Fibroblast of mammary gland (primary cell): ENCODE measurements around the gene FSD1.
A peak's percentile ranks its signal among the peaks of the same experiment; 100 is the strongest.

Experiments used
- DNase-seq: peaks from one replicate; pipeline ENCODE4 v3.0.0-alpha.2; 2010; ENCODE audit warnings: low read depth
- H3K4me3 ChIP-seq: 2 replicates; pipeline ENCODE4 v1.5.1; 2011; ENCODE audit warnings: low read depth, mild to moderate bottlenecking, low read length, moderate library complexity; ENCODE audit not compliant: control insufficient read depth
- TF ChIP-seq, protein P1 (sequence below): conservative IDR thresholded peaks from 2 replicates; pipeline ENCODE4 v1.5.1; 2011; ENCODE audit warnings: low read depth, low read length, inconsistent platforms; ENCODE audit not compliant: control insufficient read depth, insufficient read depth

Gene FSD1

DNA sequence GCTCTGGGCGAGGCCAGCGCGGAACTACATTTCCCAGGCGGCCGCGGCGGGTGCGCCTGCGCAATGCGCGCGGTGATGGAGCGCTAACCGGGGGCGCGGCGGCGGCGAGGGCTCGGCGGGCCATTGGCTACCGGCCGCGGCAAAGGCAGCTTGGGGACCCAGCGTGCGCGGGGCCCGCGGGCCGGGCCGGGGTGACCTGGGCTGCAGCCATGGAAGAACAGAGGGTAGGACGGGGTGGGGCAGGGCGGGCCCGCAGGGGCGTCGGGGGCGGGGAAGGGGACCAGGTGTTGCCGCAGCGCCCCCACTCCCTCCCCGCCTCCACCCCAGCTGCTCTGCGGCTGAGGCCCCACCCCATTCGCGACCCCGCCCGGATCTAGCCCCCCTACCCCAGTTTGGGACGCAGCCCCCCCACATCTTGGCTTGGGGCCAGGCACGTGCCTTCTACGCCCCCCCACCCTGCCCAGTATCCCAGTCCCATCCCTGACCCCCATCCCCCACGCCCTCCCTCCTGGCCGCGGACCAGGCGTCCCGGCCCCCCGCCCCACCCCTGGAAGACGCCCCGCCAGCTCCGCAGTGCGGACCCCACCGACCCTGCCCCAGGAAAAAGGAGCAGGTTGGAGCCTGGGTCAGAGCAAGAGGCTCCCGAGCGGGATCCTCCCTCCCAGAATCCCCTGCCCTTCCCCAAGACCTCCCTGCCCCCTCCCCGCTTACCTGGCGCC is at the start of gene FSD1:
FSD1 (plus strand) TSS at position 61 of the 719 bp plus-strand sequence; CDS start at position 210, 149 bp downstream.
- TF ChIP-seq, protein P1, sequence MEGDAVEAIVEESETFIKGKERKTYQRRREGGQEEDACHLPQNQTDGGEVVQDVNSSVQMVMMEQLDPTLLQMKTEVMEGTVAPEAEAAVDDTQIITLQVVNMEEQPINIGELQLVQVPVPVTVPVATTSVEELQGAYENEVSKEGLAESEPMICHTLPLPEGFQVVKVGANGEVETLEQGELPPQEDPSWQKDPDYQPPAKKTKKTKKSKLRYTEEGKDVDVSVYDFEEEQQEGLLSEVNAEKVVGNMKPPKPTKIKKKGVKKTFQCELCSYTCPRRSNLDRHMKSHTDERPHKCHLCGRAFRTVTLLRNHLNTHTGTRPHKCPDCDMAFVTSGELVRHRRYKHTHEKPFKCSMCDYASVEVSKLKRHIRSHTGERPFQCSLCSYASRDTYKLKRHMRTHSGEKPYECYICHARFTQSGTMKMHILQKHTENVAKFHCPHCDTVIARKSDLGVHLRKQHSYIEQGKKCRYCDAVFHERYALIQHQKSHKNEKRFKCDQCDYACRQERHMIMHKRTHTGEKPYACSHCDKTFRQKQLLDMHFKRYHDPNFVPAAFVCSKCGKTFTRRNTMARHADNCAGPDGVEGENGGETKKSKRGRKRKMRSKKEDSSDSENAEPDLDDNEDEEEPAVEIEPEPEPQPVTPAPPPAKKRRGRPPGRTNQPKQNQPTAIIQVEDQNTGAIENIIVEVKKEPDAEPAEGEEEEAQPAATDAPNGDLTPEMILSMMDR: no peak
- peak; percentile 34 for DNase-seq
- H3K4me3 ChIP-seq: peak within 1 kb of the TSS; percentile 20

DNA sequence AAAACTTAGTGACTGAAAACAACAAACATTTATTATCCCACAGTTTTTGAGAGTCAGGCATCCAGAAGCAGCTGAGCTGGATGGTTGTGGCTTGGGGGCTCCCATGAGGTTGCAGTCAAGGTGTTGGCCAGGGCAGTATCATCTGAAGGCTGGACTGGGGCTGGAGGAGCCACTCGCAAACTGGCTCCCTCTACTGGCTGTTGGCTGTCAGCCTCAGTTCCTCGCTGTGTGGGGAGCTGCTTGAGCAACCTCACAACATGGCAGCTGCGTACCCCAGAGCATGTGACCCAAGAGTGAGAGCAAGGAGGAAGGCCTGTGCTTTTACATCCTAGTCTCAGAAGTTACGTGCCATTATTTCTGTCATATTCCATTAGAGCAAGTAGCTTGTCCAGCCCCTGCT is 47.8 kb upstream of the FSD1 start:
- TF ChIP-seq, protein P1: peak; percentile 19
- DNase-seq: peak; percentile 6
- no peak overlapping the region for H3K4me3 ChIP-seq

DNA sequence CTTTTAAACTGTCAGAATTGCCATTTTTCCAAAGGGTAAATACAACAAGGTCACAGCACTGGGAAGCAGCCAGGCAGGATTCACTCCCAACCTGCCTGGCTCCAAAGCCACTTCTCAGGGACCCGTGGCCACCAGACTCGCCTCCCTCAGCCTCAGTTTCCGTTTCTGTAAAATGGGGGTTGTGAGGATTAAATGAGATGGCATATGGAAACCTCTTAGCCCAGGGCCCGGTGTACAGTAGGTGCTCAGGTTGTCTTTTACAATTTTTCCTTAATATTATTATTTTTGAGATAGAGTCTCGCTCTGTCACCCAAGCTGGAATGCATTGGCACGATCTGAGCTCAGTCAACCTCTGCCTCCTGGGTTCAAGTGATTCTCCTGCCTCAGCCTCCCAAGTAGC is 47.4 kb upstream of the FSD1 start:
- TF ChIP-seq, protein P1: no peak
- no peak for DNase-seq
- H3K4me3 ChIP-seq: no peak overlapping the region

DNA sequence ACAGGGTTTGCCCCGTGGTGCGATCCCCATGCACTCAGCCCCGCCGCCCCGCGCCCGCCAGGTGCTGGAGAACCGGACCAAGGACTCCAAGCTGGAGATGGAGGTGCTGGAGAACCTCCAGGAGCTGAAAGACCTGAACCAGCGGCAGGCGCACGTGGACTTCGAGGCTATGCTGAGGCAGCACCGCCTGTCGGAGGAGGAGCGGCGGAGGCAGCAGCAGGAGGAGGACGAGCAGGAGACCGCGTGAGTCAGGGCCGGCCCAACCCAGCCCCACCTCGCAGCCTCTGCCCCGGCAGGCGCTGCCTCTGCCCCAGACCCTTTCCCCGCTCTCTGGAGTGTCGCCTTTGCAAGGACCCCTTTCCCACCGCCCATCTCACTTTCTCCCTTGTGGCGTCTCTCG is 46.2 kb upstream of the FSD1 start:
- H3K4me3 ChIP-seq: no peak overlapping the region
- TF ChIP-seq, protein P1: no peak
- DNase-seq: no peak

DNA sequence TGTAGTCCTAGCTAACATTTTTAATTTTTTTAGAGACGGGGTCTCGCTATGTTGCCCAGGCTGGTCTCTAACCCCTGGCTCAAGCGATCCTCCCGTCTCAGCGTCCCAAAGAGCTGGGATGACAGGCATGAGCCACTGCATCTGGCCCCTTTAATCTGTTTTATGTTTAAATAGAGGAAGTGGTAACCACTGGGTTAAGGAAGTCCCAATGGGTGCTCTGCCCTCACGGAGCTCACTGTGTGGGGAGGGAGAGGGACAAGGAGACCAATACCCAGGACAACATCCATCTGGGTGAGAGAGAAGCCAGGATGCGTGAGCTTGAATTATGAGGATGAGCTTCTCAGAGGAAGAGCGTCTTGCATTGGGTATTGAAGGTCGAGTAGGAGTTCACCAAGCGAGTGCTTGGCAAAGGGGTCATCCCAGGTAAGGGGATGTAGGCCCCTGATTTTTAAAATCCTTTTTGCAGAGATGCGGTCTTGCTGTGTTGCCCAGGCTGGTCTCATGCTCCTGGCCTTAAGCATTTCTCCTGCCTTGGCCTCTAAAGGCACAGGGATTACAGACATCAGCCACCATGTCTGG is 43.7 kb upstream of the FSD1 start:
- TF ChIP-seq, protein P1: no peak
- H3K4me3 ChIP-seq: no peak overlapping the region
- DNase-seq: no peak

DNA sequence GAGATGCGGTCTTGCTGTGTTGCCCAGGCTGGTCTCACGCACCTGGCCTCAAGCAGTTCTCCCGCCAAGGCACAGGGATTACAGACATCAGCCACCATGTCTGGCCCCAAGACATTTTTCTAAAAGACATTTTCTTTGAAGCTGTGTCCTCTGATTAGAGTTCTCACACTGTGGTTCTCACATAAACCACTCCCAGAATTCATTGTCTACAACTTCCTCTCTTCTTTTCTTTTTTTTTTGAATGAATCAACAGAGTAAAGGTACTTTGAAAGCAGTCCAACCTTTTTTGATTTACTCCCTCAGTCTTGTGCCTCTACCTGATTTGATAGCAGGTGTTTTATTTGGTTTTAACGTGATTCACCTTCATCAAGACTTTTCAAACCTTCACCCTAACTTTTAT is 39.6 kb upstream of the FSD1 start:
- TF ChIP-seq, protein P1: no peak
- DNase-seq: no peak
- H3K4me3 ChIP-seq: no peak overlapping the region
